Ectodermal cell (in vitro differentiated cells): ENCODE measurements around the gene AHNAK2.

Source experiments
- H3K27ac ChIP-seq: 2 replicates; pipeline ENCODE4 v1.7.0; 2013; ENCODE audit warnings: mild to moderate bottlenecking, low read depth, low read length; ENCODE audit not compliant: insufficient read depth, poor library complexity, severe bottlenecking
- H3K27me3 ChIP-seq: 2 replicates; pipeline ENCODE4 v1.7.0; 2013; ENCODE audit warnings: mild to moderate bottlenecking, low read length; ENCODE audit not compliant: insufficient read depth, control insufficient read depth, poor library complexity, severe bottlenecking
- H3K36me3 ChIP-seq: one replicate; pipeline ENCODE4 v1.7.0; 2013; ENCODE audit warnings: low read length; ENCODE audit not compliant: control insufficient read depth, insufficient read depth
- H3K4me1 ChIP-seq: one replicate; pipeline ENCODE4 v1.7.0; 2013; ENCODE audit warnings: low read length; ENCODE audit not compliant: control insufficient read depth, insufficient read depth
- H3K4me3 ChIP-seq: 2 replicates; pipeline ENCODE4 v1.7.0; 2013; ENCODE audit warnings: low read depth, low read length, control low read depth; ENCODE audit not compliant: insufficient read depth
- H3K9me3 ChIP-seq: 2 replicates; pipeline ENCODE4 v1.7.0; 2013; ENCODE audit warnings: mild to moderate bottlenecking, low read length, moderate library complexity; ENCODE audit not compliant: control insufficient read depth
- WGBS, 2 experiments: methylation state at CpG; one replicate each; pipeline ENCODE4 v1.1.7; 2013; ENCODE audit warnings: missing lambda C conversion rate in 2 of 2; 5-methylcytosine and 5-hydroxymethylcytosine counted together

The AHNAK2 gene

GRCh38 chr14:104985675-104986486 is 7.7 kb upstream of the AHNAK2 start, which contains the start of gene CLBA1:
CLBA1 (plus strand) TSS chr14:104985788; CDS start chr14:104986432, 644 bp downstream.
- no peak within 1 kb of the TSS for H3K27ac ChIP-seq

GRCh38 chr14:104984056-104984894 is 6.1 kb upstream of the AHNAK2 start:
- Histone ChIP-seq H3K36me3 (no peaks in the 10 kb centered on the region), H3K9me3 (no peaks in the 10 kb centered on the region), H3K4me3 (no peak overlapping the region), H3K27ac (no peak overlapping the region), H3K4me1 (no peaks in the 10 kb centered on the region), H3K27me3 (peaks cover 23% of the 10 kb centered on the region)
- 90 to 92% methylated on average over 15 of the region's 15 CpGs for WGBS, 2 experiments

More at GRCh38 chr14:104985675-104986486, 7.7 kb upstream of the AHNAK2 start, which contains the start of gene CLBA1:
- H3K4me1 ChIP-seq = no peaks in the 10 kb centered on the region
- 5% methylated on average over 77 of the region's 77 CpGs for WGBS, 2 experiments
- H3K27me3 ChIP-seq = peaks cover 7% of the 10 kb centered on the region
- no peaks in the 10 kb centered on the region for H3K36me3 ChIP-seq
- peak within 1 kb of the TSS; percentile 83 for H3K4me3 ChIP-seq
- no peaks in the 10 kb centered on the region for H3K9me3 ChIP-seq

GRCh38 chr14:104983231-104983721 is 5.1 kb upstream of the AHNAK2 start:
- Histone ChIP-seq H3K9me3 (no peaks in the 10 kb centered on the region), H3K27ac (no peak overlapping the region), H3K4me1 (no peaks in the 10 kb centered on the region), H3K27me3 (peaks cover 32% of the 10 kb centered on the region), H3K4me3 (no peak overlapping the region), H3K36me3 (no peaks in the 10 kb centered on the region)
- 86 to 87% methylated on average over 12 of the region's 12 CpGs for WGBS, 2 experiments

GRCh38 chr14:104982548-104983230 is 4.5 kb upstream of the AHNAK2 start:
- H3K4me1 ChIP-seq = peaks cover 2% of the 10 kb centered on the region
- no peak overlapping the region for H3K27ac ChIP-seq
- 83 to 86% methylated on average over 10 of the region's 10 CpGs for WGBS, 2 experiments
- no peaks in the 10 kb centered on the region for H3K36me3 ChIP-seq
- no peaks in the 10 kb centered on the region for H3K9me3 ChIP-seq
- peaks cover 37% of the 10 kb centered on the region for H3K27me3 ChIP-seq
- H3K4me3 ChIP-seq = no peak overlapping the region

- Histone ChIP-seq H3K4me1 (peaks cover 9% of the 10 kb centered on the region), H3K36me3 (no peaks in the 10 kb centered on the region), H3K9me3 (no peaks in the 10 kb centered on the region), H3K4me3 (no peak overlapping the region), H3K27me3 (peaks cover 44% of the 10 kb centered on the region), H3K27ac (no peak overlapping the region)
- WGBS, 2 experiments = 87 to 88% methylated on average over 17 of the region's 17 CpGs
Observed at GRCh38 chr14:104981699-104982541, 3.7 kb upstream of the AHNAK2 start.

GRCh38 chr14:104980611-104981531 is 2.7 kb upstream of the AHNAK2 start:
- Histone ChIP-seq H3K27me3 (peaks cover 53% of the 10 kb centered on the region), H3K27ac (no peak overlapping the region), H3K36me3 (no peaks in the 10 kb centered on the region), H3K4me3 (no peak overlapping the region), H3K9me3 (no peaks in the 10 kb centered on the region), H3K4me1 (peaks cover 10% of the 10 kb centered on the region)
- WGBS, 2 experiments = 88 to 89% methylated on average over 22 of the region's 22 CpGs

GRCh38 chr14:104979758-104980610 is 1.8 kb upstream of the AHNAK2 start:
- H3K36me3 ChIP-seq = no peaks in the 10 kb centered on the region
- no peak overlapping the region for H3K27ac ChIP-seq
- peaks cover 11% of the 10 kb centered on the region for H3K4me1 ChIP-seq
- 90% methylated on average over 19 of the region's 19 CpGs for WGBS, 2 experiments
- no peaks in the 10 kb centered on the region for H3K9me3 ChIP-seq
- peaks cover 53% of the 10 kb centered on the region for H3K27me3 ChIP-seq
- H3K4me3 ChIP-seq = no peak overlapping the region
